H1 (cell line): ENCODE results near the gene DEFB125. TPM values are rescaled to one million over a fixed set of nuclear protein-coding genes. Genes with fewer than 3 reads are reported as not detected.

Source experiments
- CTCF ChIA-PET: fragments of 300-600 bp; sonication (Branson Sonifier 250); formaldehyde crosslinking; loops from one replicate; lab custom pipeline; 2021; ENCODE audit not compliant: partially characterized antibody; lab: Charles Lee
- POLR2A ChIA-PET: fragments of 300-600 bp; sonication (Branson Sonifier 250); formaldehyde crosslinking; loops from one replicate; lab custom pipeline; 2021; ENCODE audit warnings: inconsistent platforms; ENCODE audit not compliant: partially characterized antibody; lab: Charles Lee
- DNase-seq, 2 experiments: peaks; one replicate each; pipeline versions ENCODE4 v3.0.0 to v3.0.0-alpha.2; 2010 to 2022; ENCODE audit warnings: low spot score in 2 of 2, low read depth in 1 of 2, mixed read lengths in 1 of 2
- FAIRE-seq: peaks from 2 replicates; lab custom pipeline; 2011; peaks lifted over from hg19 to GRCh38; lab: Jason Lieb, UNC
- H2AFZ ChIP-seq: 2 replicates; pipeline ENCODE4 v1.8.1; 2012; ENCODE audit warnings: low read length, inconsistent platforms
- H2AK5ac ChIP-seq: 2 replicates; pipeline ENCODE4 v1.6.1; 2013; ENCODE audit warnings: low read depth, low read length
- H2BK120ac ChIP-seq: replicated peaks from 2 replicates; pipeline ENCODE3; 2013; ENCODE audit warnings: low read depth, low read length, inconsistent platforms
- H2BK12ac ChIP-seq: 2 replicates; pipeline ENCODE4 v1.6.1; 2013; ENCODE audit warnings: low read depth, low read length
- H2BK15ac ChIP-seq: 2 replicates; pipeline ENCODE4 v1.6.1; 2013; ENCODE audit warnings: low read length
- H2BK20ac ChIP-seq: 2 replicates; pipeline ENCODE4 v1.6.1; 2013; ENCODE audit warnings: low read length
- H2BK5ac ChIP-seq: 2 replicates; pipeline ENCODE4 v1.6.1; 2013; ENCODE audit warnings: low read depth, low read length
- H3K14ac ChIP-seq: 2 replicates; pipeline ENCODE4 v1.6.1; 2013; ENCODE audit warnings: inconsistent platforms; ENCODE audit not compliant: insufficient read length
- H3K18ac ChIP-seq: 2 replicates; pipeline ENCODE4 v1.6.1; 2013; ENCODE audit warnings: low read length; ENCODE audit errors: extremely low read depth
- H3K23ac ChIP-seq: 2 replicates; pipeline ENCODE4 v1.6.1; 2013; ENCODE audit warnings: inconsistent platforms; ENCODE audit not compliant: insufficient read length
- H3K23me2 ChIP-seq: 2 replicates; pipeline ENCODE4 v1.6.1; 2013; ENCODE audit warnings: low read depth, low read length
- H3K27ac ChIP-seq: 2 replicates; pipeline ENCODE4 v1.6.1; 2011; ENCODE audit warnings: low read depth, low read length, inconsistent platforms
- H3K27me3 ChIP-seq, 4 experiments: replicated peaks in 1 of 4; 1 replicate in 1 of 4; 2 replicates in 3 of 4; pipeline versions ENCODE4 v1.6.1 to v1.8.1; 2011 to 2013; ENCODE audit warnings: low read length in 3 of 4, mild to moderate bottlenecking in 3 of 4, inconsistent platforms in 2 of 4, mixed read lengths in 2 of 4, moderate library complexity in 1 of 4; ENCODE audit not compliant: control insufficient read depth in 3 of 4, insufficient read depth in 3 of 4; ENCODE audit errors: extremely low read depth in 1 of 4
- H3K36me3 ChIP-seq, 4 experiments: 2 replicates each; pipeline versions ENCODE4 v1.6.1 to v1.8.1; 2011 to 2013; ENCODE audit warnings: mild to moderate bottlenecking in 4 of 4, low read length in 3 of 4, moderate library complexity in 2 of 4, control low read depth in 1 of 4, inconsistent platforms in 1 of 4; ENCODE audit not compliant: insufficient read depth in 4 of 4, control insufficient read depth in 2 of 4
- H3K4ac ChIP-seq: replicated peaks from 2 replicates; pipeline ENCODE3; 2013; ENCODE audit warnings: low read length, low read depth, mixed read lengths, inconsistent platforms; ENCODE audit not compliant: insufficient read length
- H3K4me1 ChIP-seq, 4 experiments: replicated peaks in 1 of 4; 1 replicate in 1 of 4; 2 replicates in 3 of 4; pipeline versions ENCODE4 v1.6.1 to v1.8.1; 2011 to 2013; ENCODE audit warnings: low read length in 3 of 4, inconsistent platforms in 2 of 4, mixed read lengths in 1 of 4; ENCODE audit not compliant: insufficient read depth in 4 of 4, control insufficient read depth in 3 of 4
- H3K4me2 ChIP-seq, 2 experiments: 2 replicates each; pipeline versions ENCODE4 v1.6.1 to v1.8.1; 2011 to 2013; ENCODE audit warnings: low read depth in 2 of 2, low read length in 2 of 2, control low read depth in 1 of 2, inconsistent platforms in 1 of 2, mild to moderate bottlenecking in 1 of 2; ENCODE audit not compliant: insufficient read depth in 1 of 2
- H3K4me3 ChIP-seq, 4 experiments: fragments of 200-600, 300-600 bp in 1 of 4; sonication (generic), shearing (Covaris generic), sonication (Bioruptor Twin) in 1 of 4; 2 replicates each; pipeline versions ENCODE4 v1.5.1 to v1.8.1; 2011 to 2016; ENCODE audit warnings: low read length in 4 of 4, low read depth in 3 of 4, control low read depth in 2 of 4, inconsistent platforms in 2 of 4, mild to moderate bottlenecking in 2 of 4, mixed read lengths in 1 of 4, moderate library complexity in 1 of 4; ENCODE audit not compliant: insufficient read depth in 2 of 4; ENCODE audit errors: extremely low read depth in 1 of 4
- H3K56ac ChIP-seq: replicated peaks from 2 replicates; pipeline ENCODE3; 2013; ENCODE audit warnings: low read depth, mild to moderate bottlenecking, mixed read lengths, low read length, inconsistent platforms; ENCODE audit not compliant: insufficient read length
- H3K79me1 ChIP-seq: 2 replicates; pipeline ENCODE4 v1.6.1; 2013; ENCODE audit warnings: low read depth, low read length, control low read depth
- H3K79me2 ChIP-seq, 2 experiments: 2 replicates each; pipeline versions ENCODE4 v1.6.1 to v1.8.1; 2012 to 2013; ENCODE audit warnings: low read length in 2 of 2, mild to moderate bottlenecking in 2 of 2, inconsistent platforms in 1 of 2; ENCODE audit not compliant: insufficient read depth in 2 of 2, control insufficient read depth in 1 of 2
- H3K9ac ChIP-seq, 4 experiments: replicated peaks in 1 of 4; 1 replicate in 1 of 4; 2 replicates in 3 of 4; pipeline versions ENCODE4 v1.6.1 to v1.8.1; 2011 to 2013; ENCODE audit warnings: low read depth in 3 of 4, low read length in 3 of 4, control low read depth in 2 of 4, mild to moderate bottlenecking in 2 of 4, moderate library complexity in 2 of 4, inconsistent platforms in 1 of 4; ENCODE audit errors: extremely low read depth in 1 of 4
- H3K9me3 ChIP-seq, 2 experiments: 2 replicates each; pipeline versions ENCODE4 v1.6.1 to v1.8.1; 2012 to 2013; ENCODE audit warnings: mild to moderate bottlenecking in 2 of 2, moderate library complexity in 2 of 2, control low read depth in 1 of 2, inconsistent platforms in 1 of 2, low read depth in 1 of 2, low read length in 1 of 2, mixed read lengths in 1 of 2; ENCODE audit not compliant: insufficient read depth in 2 of 2
- H4K20me1 ChIP-seq, 2 experiments: replicated peaks in 1 of 2; 2 replicates each; pipeline versions ENCODE3 to v1.8.1; 2011 to 2013; ENCODE audit warnings: inconsistent platforms in 2 of 2, low read length in 2 of 2, mild to moderate bottlenecking in 1 of 2; ENCODE audit not compliant: insufficient read depth in 2 of 2, control insufficient read depth in 1 of 2
- H4K5ac ChIP-seq: 2 replicates; pipeline ENCODE4 v1.6.1; 2013; ENCODE audit warnings: low read length, low read depth, mixed read lengths, inconsistent platforms; ENCODE audit not compliant: insufficient read length
- H4K8ac ChIP-seq: 2 replicates; pipeline ENCODE4 v1.8.0; 2013; ENCODE audit warnings: mild to moderate bottlenecking, moderate library complexity, low read length, inconsistent platforms; ENCODE audit not compliant: insufficient read depth; ENCODE audit errors: extremely low read depth
- H4K91ac ChIP-seq: replicated peaks from 2 replicates; pipeline ENCODE3; 2013; ENCODE audit warnings: low read length, mixed read lengths, inconsistent platforms; ENCODE audit not compliant: insufficient read length
- CBX8 ChIP-seq: fragments of 300-800, 300-1000 bp; sonication (generic); IDR thresholded peaks from 2 replicates; pipeline ENCODE4 v1.7.1; 2016; ENCODE audit warnings: low read depth, low read length, borderline replicate concordance
- CEBPB ChIP-seq: IDR thresholded peaks from 2 replicates; pipeline ENCODE4 v1.6.1; 2012; ENCODE audit warnings: low read depth, low read length
- EGR1 ChIP-seq: IDR thresholded peaks from 2 replicates; pipeline ENCODE4 v1.6.1; 2011; ENCODE audit warnings: low read depth, low read length, borderline replicate concordance
- FOSL1 ChIP-seq: IDR thresholded peaks from 2 replicates; pipeline ENCODE4 v1.6.1; 2011; ENCODE audit warnings: mild to moderate bottlenecking, low read depth, low read length, moderate library complexity; ENCODE audit not compliant: insufficient read depth
- GTF2F1 ChIP-seq: IDR thresholded peaks from 2 replicates; pipeline ENCODE4 v1.6.1; 2012; ENCODE audit warnings: low read depth, low read length, improper control_type of control experiment, borderline replicate concordance
- HDAC6 ChIP-seq: IDR thresholded peaks from one replicate; pipeline ENCODE4 v1.7.1; 2012; ENCODE audit warnings: low read depth, mild to moderate bottlenecking, inconsistent platforms, low read length, moderate library complexity
- JUND ChIP-seq: IDR thresholded peaks from 2 replicates; pipeline ENCODE4 v1.6.1; 2011; ENCODE audit warnings: mild to moderate bottlenecking, improper control_type of control experiment, low read length
- KDM1A ChIP-seq: fragments of 200-600, 300-600 bp; sonication (generic); IDR thresholded peaks from 2 replicates; pipeline ENCODE4 v1.7.1; 2016; ENCODE audit warnings: mild to moderate bottlenecking, low read length, borderline replicate concordance
- NANOG ChIP-seq: IDR thresholded peaks from 2 replicates; pipeline ENCODE4 v1.6.1; 2011; ENCODE audit warnings: low read length, low read depth, mild to moderate bottlenecking, inconsistent platforms; ENCODE audit not compliant: insufficient read depth, poor library complexity, severe bottlenecking
- NRF1 ChIP-seq: IDR thresholded peaks from 2 replicates; pipeline ENCODE4 v1.6.1; 2011; ENCODE audit warnings: mild to moderate bottlenecking, low read depth, low read length, improper control_type of control experiment
- RXRA ChIP-seq: IDR thresholded peaks from 2 replicates; pipeline ENCODE4 v1.6.1; 2011; ENCODE audit warnings: low read depth, mild to moderate bottlenecking, low read length, moderate library complexity; ENCODE audit not compliant: insufficient read depth
- SIN3A ChIP-seq, 2 experiments: IDR thresholded peaks in 1 of 2; conservative IDR thresholded peaks in 1 of 2; 2 replicates each; pipeline ENCODE4 v1.6.1; 2011 to 2012; ENCODE audit warnings: low read length in 2 of 2, improper control_type of control experiment in 1 of 2, low read depth in 1 of 2, mild to moderate bottlenecking in 1 of 2
- SUZ12 ChIP-seq: fragments of 200-600 bp; sonication (generic); IDR thresholded peaks from 2 replicates; pipeline ENCODE4 v1.6.1; 2012; ENCODE audit warnings: mild to moderate bottlenecking, inconsistent platforms, low read length, moderate library complexity, mixed read lengths
- YY1 ChIP-seq: IDR thresholded peaks from 2 replicates; pipeline ENCODE4 v1.6.1; 2011; ENCODE audit warnings: low read depth, mild to moderate bottlenecking, low read length
- WGBS, 2 experiments: shearing (Covaris generic) in 1 of 2; methylation state at CpG; one replicate each; pipeline versions ENCODE4 v1.1.6 to v1.1.7; 2013 to 2015; ENCODE audit warnings: low lambda C conversion rate in 2 of 2, mixed read lengths in 2 of 2, inconsistent platforms in 1 of 2, low coverage in 1 of 2, missing lambda C conversion rate in 1 of 2; ENCODE audit not compliant: insufficient replicate concordance in 2 of 2, insufficient coverage in 1 of 2, insufficient read length in 1 of 2; ENCODE audit errors: extremely low coverage in 1 of 2, missing lambda C conversion rate in 1 of 2; 5-methylcytosine and 5-hydroxymethylcytosine counted together
- polyA plus RNA-seq, 7 experiments: library from polyadenylated mRNA; depleted of rRNA in 3 of 7; stranded (reverse) in 5 of 7; unstranded in 2 of 7; fragments of >200 nt in 5 of 7; fragments of 200-250 nt in 2 of 7; gene quantifications; 1 replicate in 5 of 7; 2 replicates in 1 of 7; 4 replicates in 1 of 7; pipeline versions ENCODE4 v1.2.1 to v1.2.3, GENCODE V29; 2011 to 2013; ENCODE audit warnings: missing spikeins in 2 of 7, mixed read lengths in 2 of 7
- total RNA-seq: library from RNA; stranded (reverse); fragmentation: NEBNext Ultra II Directional; extraction: Animal tissue kit (Norgen Biotek cat#: 25700); gene quantifications from 2 replicates; pipeline ENCODE4 v1.2.1, GENCODE V29; 2021

Gene DEFB125
- total and polyA plus RNA-seq, 2 of the 8 experiments (the other 6 are each of a cell fraction or from before 2014, with no cell fraction given), result not detected

DNA sequence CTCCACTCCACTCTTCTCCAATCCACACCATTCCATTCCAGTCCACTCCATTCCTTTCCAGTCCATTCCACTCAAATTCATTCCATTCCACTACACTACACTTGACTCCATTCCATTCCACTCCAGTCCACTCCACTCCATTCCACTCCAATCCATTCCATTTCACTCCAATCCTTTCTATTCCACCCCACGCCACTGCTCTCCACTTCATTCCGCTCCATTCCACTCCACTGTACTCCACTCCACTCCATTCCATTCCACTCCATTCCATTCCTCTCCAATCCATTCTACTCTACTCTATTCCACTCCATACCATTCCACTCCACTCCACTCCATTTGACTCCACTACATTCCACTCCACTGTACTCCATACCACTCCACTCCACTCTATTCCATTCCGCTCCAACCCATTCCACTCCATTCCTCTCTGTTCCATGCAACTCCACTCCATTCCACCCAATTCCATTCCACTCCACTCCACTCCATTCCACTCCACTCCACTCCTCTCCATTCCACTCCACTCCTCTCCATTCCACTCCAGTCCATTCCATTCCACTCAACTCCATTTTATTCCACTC is 23.4 kb upstream of the DEFB125 start:
- Histone ChIP-seq H2BK12ac (no peak overlapping the region), H2AK5ac (no peak overlapping the region), H4K20me1 (peaks cover 0 to 6% of the 10 kb centered on the region in 2 experiments), H3K4me3 (no peak overlapping the region), H3K4me2 (no peak overlapping the region), H3K14ac (no peak overlapping the region), H4K91ac (no peak overlapping the region), H4K8ac (no peak overlapping the region), H2BK120ac (no peak overlapping the region), H3K9ac (no peak overlapping the region), H3K79me1 (no peaks in the 10 kb centered on the region), H3K9me3 (peaks cover 26 to 73% of the 10 kb centered on the region in 2 experiments), H3K4me1 (no peaks in the 10 kb centered on the region), H3K27ac (no peak overlapping the region), H2BK15ac (no peak overlapping the region), H3K4ac (no peak overlapping the region), H3K27me3 (no peaks in the 10 kb centered on the region), H4K5ac (no peak overlapping the region), H3K56ac (no peak overlapping the region), H3K18ac (no peak overlapping the region), H2AFZ (no peak overlapping the region), H2BK5ac (no peak overlapping the region), H2BK20ac (no peak overlapping the region), H3K79me2 (no peaks in the 10 kb centered on the region), H3K36me3 (no peaks in the 10 kb centered on the region), H3K23ac (no peak overlapping the region), H3K23me2 (peaks cover 64% of the 10 kb centered on the region; the same call in 1 of the 2 replicates)
- POLR2A ChIA-PET, result no interaction called here
- FAIRE-seq (no peak), DNase-seq (no peak)
- WGBS, 2 experiments, result 90 to 100% methylated on average over 3 of the region's 3 CpGs
- CTCF ChIA-PET, result no interaction called here
- no peak for TF ChIP-seq JUND
- TF ChIP-seq NRF1, result no peak
- TF ChIP-seq RXRA, result no peak
- TF ChIP-seq CEBPB, result no peak
- TF ChIP-seq KDM1A, result no peak
- TF ChIP-seq NANOG, result no peak
- no peak for TF ChIP-seq CBX8
- TF ChIP-seq GTF2F1, result no peak
- TF ChIP-seq YY1, result no peak
- TF ChIP-seq SUZ12, result no peak
- no peak for TF ChIP-seq EGR1
- no peak for TF ChIP-seq SIN3A (conservative IDR thresholded peaks at IDR 0.05 in 1 of 2, IDR thresholded peaks at IDR 0.05 in 1 of 2; ENCODE audit: low read depth in 1 of 2, low read length in 2 of 2)
- no peak for TF ChIP-seq HDAC6
- TF ChIP-seq FOSL1, result no peak
